Fibroblast of lung (primary cell): ENCODE results near the gene SH3RF1. TPM values are rescaled to one million over a fixed set of nuclear protein-coding genes. Genes with fewer than 3 reads are reported as not detected.

Experiments used
- DNase-seq, 2 donors: peaks; one replicate each; pipeline versions ENCODE4 v3.0.0 to v3.0.0-alpha.2; 2010; ENCODE audit warnings: low read depth in 2 of 2
- H2AFZ ChIP-seq: 2 replicates; pipeline ENCODE4 v1.5.1; 2012; ENCODE audit warnings: low read length, control low read depth, inconsistent platforms
- H3K27ac ChIP-seq: 2 replicates; pipeline ENCODE4 v1.5.1; 2011; ENCODE audit warnings: low read length, control low read depth; ENCODE audit not compliant: insufficient read depth
- H3K27me3 ChIP-seq: 2 replicates; pipeline ENCODE4 v1.5.1; 2011; ENCODE audit warnings: mild to moderate bottlenecking, low read length; ENCODE audit not compliant: control insufficient read depth, insufficient read depth
- H3K36me3 ChIP-seq: 2 replicates; pipeline ENCODE4 v1.5.1; 2011; ENCODE audit warnings: low read length; ENCODE audit not compliant: control insufficient read depth, insufficient read depth
- H3K4me1 ChIP-seq: 2 replicates; pipeline ENCODE4 v1.5.1; 2011; ENCODE audit warnings: low read length; ENCODE audit not compliant: control insufficient read depth, insufficient read depth; ENCODE audit errors: extremely low read depth
- H3K4me2 ChIP-seq: 2 replicates; pipeline ENCODE4 v1.5.1; 2011; ENCODE audit warnings: low read length, control low read depth; ENCODE audit not compliant: insufficient read depth; ENCODE audit errors: extremely low read depth
- H3K4me3 ChIP-seq, 4 experiments: fragments of 200-600 bp in 1 of 4; sonication (generic) in 1 of 4; replicated peaks in 1 of 4; 2 replicates each; pipeline ENCODE4 v1.5.1; 2011 to 2016; ENCODE audit warnings: low read length in 4 of 4, low read depth in 3 of 4, mild to moderate bottlenecking in 3 of 4, control low read depth in 2 of 4, inconsistent platforms in 1 of 4, mixed read lengths in 1 of 4; ENCODE audit not compliant: insufficient read depth in 1 of 4; ENCODE audit errors: control extremely low read depth in 1 of 4
- H3K79me2 ChIP-seq: 2 replicates; pipeline ENCODE4 v1.5.1; 2012; ENCODE audit warnings: mild to moderate bottlenecking, low read length, inconsistent platforms; ENCODE audit not compliant: control insufficient read depth, insufficient read depth
- H3K9ac ChIP-seq: 2 replicates; pipeline ENCODE4 v1.5.1; 2011; ENCODE audit warnings: mild to moderate bottlenecking, low read length, control low read depth; ENCODE audit not compliant: insufficient read depth
- H3K9me3 ChIP-seq: 2 replicates; pipeline ENCODE4 v1.5.1; 2012; ENCODE audit warnings: low read depth, low read length; ENCODE audit not compliant: control insufficient read depth, insufficient read depth
- H4K20me1 ChIP-seq: 2 replicates; pipeline ENCODE4 v1.5.1; 2011; ENCODE audit warnings: low read length; ENCODE audit not compliant: control insufficient read depth, insufficient read depth; ENCODE audit errors: extremely low read depth
- EZH2 ChIP-seq: IDR thresholded peaks from 2 replicates; pipeline ENCODE4 v1.5.1; 2012; ENCODE audit warnings: low read length, control low read depth, mild to moderate bottlenecking; ENCODE audit errors: missing control alignments
- polyA plus RNA-seq, 2 donors: library from polyadenylated mRNA; depleted of rRNA in 1 of 2; stranded (reverse) in 1 of 2; unstranded in 1 of 2; fragments of >200 nt; gene quantifications; 2 replicates each; pipeline ENCODE4 v1.2.1, GENCODE V29; 2011 to 2012; ENCODE audit warnings: missing spikeins in 1 of 2
- total RNA-seq: library from RNA; depleted of rRNA; stranded (reverse); fragments of >200 nt; gene quantifications from 2 replicates; pipeline ENCODE4 v1.2.1, GENCODE V29; 2014
- TF ChIP-seq, protein P1 (sequence below), 2 donors: IDR thresholded peaks in 1 of 2; conservative IDR thresholded peaks in 1 of 2; 1 replicate in 1 of 2; 2 replicates in 1 of 2; pipeline ENCODE4 v1.5.1; 2011 to 2012; ENCODE audit warnings: low read length in 2 of 2, control low read depth in 1 of 2, inconsistent platforms in 1 of 2, low read depth in 1 of 2, mild to moderate bottlenecking in 1 of 2

The SH3RF1 gene
- total and polyA plus RNA-seq, 2 donors (not counting 1 experiment from before 2014, with no cell fraction given), result 13.0 to 18.8 TPM

DNA sequence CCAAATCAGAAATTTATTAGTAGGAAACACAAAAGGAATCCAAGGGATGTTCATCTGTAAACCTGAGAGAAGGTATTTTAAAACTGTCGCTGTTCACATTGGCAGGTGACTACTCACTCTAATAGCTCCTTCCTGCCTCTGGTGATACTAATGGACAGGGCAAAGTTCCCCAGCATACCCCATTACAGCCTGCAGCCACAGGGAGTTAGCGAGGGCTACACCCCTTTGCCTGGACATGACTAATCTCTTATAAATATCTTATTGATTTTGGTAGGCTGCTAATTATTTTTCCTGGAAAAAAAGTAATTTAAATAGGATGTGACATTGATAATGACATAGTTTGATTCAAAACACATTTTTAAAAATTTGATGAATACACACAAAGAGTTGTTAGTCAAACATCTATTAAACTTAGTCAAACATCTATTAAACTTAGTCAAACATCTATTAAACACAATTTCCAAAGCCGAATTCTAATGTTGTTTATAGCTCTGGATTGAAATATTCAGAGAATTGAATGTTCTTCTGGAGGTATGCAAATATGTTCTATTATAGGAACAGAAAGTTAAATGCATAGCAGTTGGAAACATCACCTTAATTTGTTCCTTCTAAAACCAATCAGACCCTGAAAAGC is 177.8 kb downstream of the SH3RF1 start:
- H4K20me1 ChIP-seq, result no peaks in the 10 kb centered on the region
- no peak overlapping the region for H3K4me3 ChIP-seq
- H2AFZ ChIP-seq, result no peak overlapping the region
- H3K9me3 ChIP-seq, result no peaks in the 10 kb centered on the region
- H3K27ac ChIP-seq, result no peak overlapping the region
- TF ChIP-seq, protein P1, sequence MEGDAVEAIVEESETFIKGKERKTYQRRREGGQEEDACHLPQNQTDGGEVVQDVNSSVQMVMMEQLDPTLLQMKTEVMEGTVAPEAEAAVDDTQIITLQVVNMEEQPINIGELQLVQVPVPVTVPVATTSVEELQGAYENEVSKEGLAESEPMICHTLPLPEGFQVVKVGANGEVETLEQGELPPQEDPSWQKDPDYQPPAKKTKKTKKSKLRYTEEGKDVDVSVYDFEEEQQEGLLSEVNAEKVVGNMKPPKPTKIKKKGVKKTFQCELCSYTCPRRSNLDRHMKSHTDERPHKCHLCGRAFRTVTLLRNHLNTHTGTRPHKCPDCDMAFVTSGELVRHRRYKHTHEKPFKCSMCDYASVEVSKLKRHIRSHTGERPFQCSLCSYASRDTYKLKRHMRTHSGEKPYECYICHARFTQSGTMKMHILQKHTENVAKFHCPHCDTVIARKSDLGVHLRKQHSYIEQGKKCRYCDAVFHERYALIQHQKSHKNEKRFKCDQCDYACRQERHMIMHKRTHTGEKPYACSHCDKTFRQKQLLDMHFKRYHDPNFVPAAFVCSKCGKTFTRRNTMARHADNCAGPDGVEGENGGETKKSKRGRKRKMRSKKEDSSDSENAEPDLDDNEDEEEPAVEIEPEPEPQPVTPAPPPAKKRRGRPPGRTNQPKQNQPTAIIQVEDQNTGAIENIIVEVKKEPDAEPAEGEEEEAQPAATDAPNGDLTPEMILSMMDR (conservative IDR thresholded peaks at IDR 0.05 in 1 of 2, IDR thresholded peaks at IDR 0.05 in 1 of 2; ENCODE audit: low read depth in 1 of 2, low read length in 2 of 2), result no peak
- no peak for TF ChIP-seq EZH2
- no peaks in the 10 kb centered on the region for H3K79me2 ChIP-seq
- H3K4me1 ChIP-seq, result no peaks in the 10 kb centered on the region
- DNase-seq, result no peak
- H3K27me3 ChIP-seq, result no peaks in the 10 kb centered on the region
- peaks cover 2% of the 10 kb centered on the region for H3K36me3 ChIP-seq
- no peak overlapping the region for H3K9ac ChIP-seq
- H3K4me2 ChIP-seq, result no peak overlapping the region

DNA sequence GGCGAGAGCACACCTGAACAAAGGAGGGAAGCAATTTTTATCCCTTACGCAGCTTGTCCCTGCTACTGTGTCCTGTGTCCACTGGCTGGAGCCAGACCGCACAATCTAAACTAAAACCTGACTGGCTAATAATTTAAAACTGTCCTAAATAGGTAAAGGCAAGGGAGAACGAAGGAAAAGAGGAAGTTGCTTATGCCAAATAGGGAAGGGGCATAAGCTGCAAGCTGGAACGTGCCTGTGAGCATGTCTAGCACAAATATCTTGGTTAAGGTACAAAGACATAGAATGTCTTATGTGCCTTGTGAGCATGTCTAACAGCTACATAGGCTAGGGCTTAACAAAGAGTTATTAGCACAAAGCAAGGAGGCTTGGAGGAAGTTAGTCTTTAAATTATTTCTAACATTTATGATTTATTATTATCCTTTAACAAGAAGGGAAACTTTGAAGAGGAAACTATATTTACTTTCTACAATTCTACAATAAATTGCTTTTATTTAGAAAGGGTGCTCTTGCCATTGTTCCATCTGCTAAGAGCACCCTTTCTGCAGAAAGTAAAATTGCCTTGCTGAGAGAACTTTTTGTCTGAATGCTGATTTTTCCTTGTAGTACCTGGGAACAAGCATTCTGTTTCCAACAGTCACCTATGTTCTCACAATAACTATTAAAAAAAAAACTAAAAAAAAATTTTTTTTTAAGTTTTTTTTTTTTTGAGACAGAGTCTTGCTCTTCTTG is 180.1 kb downstream of the SH3RF1 start:
- H3K9ac ChIP-seq, result no peak overlapping the region
- H4K20me1 ChIP-seq, result no peaks in the 10 kb centered on the region
- no peaks in the 10 kb centered on the region for H3K9me3 ChIP-seq
- TF ChIP-seq EZH2, result no peak
- H3K4me2 ChIP-seq, result no peak overlapping the region
- H3K27me3 ChIP-seq, result no peaks in the 10 kb centered on the region
- no peak for DNase-seq
- H3K79me2 ChIP-seq, result no peaks in the 10 kb centered on the region
- no peaks in the 10 kb centered on the region for H3K4me1 ChIP-seq
- H3K4me3 ChIP-seq, result no peak overlapping the region
- no peak overlapping the region for H3K27ac ChIP-seq
- no peak overlapping the region for H2AFZ ChIP-seq
- peaks cover 4% of the 10 kb centered on the region for H3K36me3 ChIP-seq

DNA sequence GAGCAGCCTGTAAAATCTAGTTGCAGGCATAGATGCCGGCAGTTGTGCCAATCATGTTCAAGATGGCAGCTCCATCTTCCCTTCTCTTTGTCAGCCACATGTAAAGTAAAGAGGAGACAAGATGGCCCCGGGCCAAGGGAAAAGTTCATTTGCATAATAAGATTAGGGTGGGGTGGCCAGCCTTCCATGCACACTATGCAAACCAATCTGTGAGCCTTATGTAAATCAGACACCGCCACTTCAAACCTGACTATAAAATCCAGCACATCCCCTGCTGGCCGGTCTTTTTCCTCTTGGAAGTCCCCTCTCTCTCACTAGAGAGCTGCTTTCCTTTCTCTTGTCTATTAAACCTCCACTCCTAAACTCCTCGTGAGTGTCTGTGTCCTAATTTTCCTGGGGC is 181.8 kb downstream of the SH3RF1 start:
- DNase-seq, result no peak
- Histone ChIP-seq H3K4me2 (no peak overlapping the region), H3K36me3 (peaks cover 4% of the 10 kb centered on the region), H3K4me1 (no peaks in the 10 kb centered on the region), H3K79me2 (no peaks in the 10 kb centered on the region), H4K20me1 (no peaks in the 10 kb centered on the region), H3K4me3 (no peak overlapping the region), H2AFZ (no peak overlapping the region), H3K27me3 (no peaks in the 10 kb centered on the region), H3K9ac (no peak overlapping the region), H3K27ac (no peak overlapping the region), H3K9me3 (no peaks in the 10 kb centered on the region)
- no peak for TF ChIP-seq EZH2
- TF ChIP-seq, protein P1 (conservative IDR thresholded peaks at IDR 0.05 in 1 of 2, IDR thresholded peaks at IDR 0.05 in 1 of 2; ENCODE audit: low read depth in 1 of 2, low read length in 2 of 2), result no peak
